Endothelial cell of umbilical vein (primary cell): ENCODE data around the gene PLSCR2.

ENCODE experiments used
- EZH2 ChIP-seq: IDR thresholded peaks from 2 replicates; pipeline ENCODE4 v1.6.1; 2012; ENCODE audit warnings: borderline replicate concordance, low read depth, mild to moderate bottlenecking, moderate library complexity, low read length, inconsistent platforms; ENCODE audit not compliant: severe bottlenecking
- GATA2 ChIP-seq: IDR thresholded peaks from 2 replicates; pipeline ENCODE4 v1.7.0; 2011; ENCODE audit warnings: low read depth, mild to moderate bottlenecking, moderate library complexity, mixed read lengths, low read length; ENCODE audit not compliant: insufficient read length, insufficient read depth
- POLR2A ChIP-seq: IDR thresholded peaks from 2 replicates; pipeline ENCODE4 v1.6.1; 2012; ENCODE audit warnings: low read depth, mild to moderate bottlenecking, control low read depth, low read length
- POLR2AphosphoS5 ChIP-seq: IDR thresholded peaks from 2 replicates; pipeline ENCODE4 v1.6.1; 2012; ENCODE audit warnings: low read depth, mild to moderate bottlenecking, control low read depth, low read length, moderate library complexity; ENCODE audit not compliant: insufficient read depth
- TF ChIP-seq, protein P1 (sequence below), 2 donors: IDR thresholded peaks; 1 replicate in 1 of 2; 2 replicates in 1 of 2; pipeline ENCODE4 v1.5.1; 2011; ENCODE audit warnings: low read length in 2 of 2, mild to moderate bottlenecking in 2 of 2, moderate library complexity in 2 of 2, control low read depth in 1 of 2, inconsistent platforms in 1 of 2, low read depth in 1 of 2; ENCODE audit not compliant: insufficient read depth in 1 of 2; ENCODE audit errors: extremely low read depth in 1 of 2

DNA sequence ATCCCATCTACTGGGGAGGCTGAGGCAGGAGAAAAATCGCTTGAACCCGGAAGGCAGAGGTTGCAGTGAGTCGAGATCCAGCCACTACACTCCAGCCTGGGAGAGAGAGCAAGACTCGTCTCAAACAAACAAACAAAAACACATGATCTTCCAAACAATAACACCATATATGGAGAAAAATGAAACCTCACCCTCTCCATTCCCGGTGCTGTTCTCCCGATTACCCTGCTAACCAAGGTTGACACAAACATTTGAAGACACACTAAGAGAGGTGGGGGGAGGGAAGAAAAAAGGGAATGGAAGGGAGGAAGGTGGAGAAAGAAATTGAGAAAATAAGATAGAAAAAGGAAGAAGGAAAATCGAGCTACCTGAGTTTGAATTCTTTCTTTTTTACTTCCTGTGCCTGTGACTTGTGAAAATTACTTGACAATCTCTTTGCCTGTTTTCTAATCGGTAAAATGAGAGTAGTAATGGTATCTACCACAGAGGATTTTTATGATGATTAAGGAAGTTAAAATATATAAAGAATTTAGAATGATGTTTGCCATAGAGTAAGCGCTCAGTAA, 1.1 kb upstream of the PLSCR2 start:
- no peak for TF ChIP-seq EZH2
- TF ChIP-seq, protein P1, sequence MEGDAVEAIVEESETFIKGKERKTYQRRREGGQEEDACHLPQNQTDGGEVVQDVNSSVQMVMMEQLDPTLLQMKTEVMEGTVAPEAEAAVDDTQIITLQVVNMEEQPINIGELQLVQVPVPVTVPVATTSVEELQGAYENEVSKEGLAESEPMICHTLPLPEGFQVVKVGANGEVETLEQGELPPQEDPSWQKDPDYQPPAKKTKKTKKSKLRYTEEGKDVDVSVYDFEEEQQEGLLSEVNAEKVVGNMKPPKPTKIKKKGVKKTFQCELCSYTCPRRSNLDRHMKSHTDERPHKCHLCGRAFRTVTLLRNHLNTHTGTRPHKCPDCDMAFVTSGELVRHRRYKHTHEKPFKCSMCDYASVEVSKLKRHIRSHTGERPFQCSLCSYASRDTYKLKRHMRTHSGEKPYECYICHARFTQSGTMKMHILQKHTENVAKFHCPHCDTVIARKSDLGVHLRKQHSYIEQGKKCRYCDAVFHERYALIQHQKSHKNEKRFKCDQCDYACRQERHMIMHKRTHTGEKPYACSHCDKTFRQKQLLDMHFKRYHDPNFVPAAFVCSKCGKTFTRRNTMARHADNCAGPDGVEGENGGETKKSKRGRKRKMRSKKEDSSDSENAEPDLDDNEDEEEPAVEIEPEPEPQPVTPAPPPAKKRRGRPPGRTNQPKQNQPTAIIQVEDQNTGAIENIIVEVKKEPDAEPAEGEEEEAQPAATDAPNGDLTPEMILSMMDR (IDR thresholded peaks at IDR 0.05; ENCODE audit: extremely low read depth in 1 of 2, insufficient read depth in 1 of 2, low read depth in 1 of 2, low read length in 2 of 2) = no peak
- no peak for TF ChIP-seq GATA2
- no peak for TF ChIP-seq POLR2AphosphoS5
- no peak for TF ChIP-seq POLR2A
